HCT116 (cell line): ENCODE measurements around the gene NACAD. TPM values are rescaled to one million over a fixed set of nuclear protein-coding genes. Genes with fewer than 3 reads are reported as not detected.

Experiments
- ATAC-seq: fragments of 200-7000 bp; cut with Tn5 transposase; 2 replicates; pipeline ENCODE4 v1.9.1; 2020; ENCODE audit warnings: mild to moderate bottlenecking, moderate library complexity
- BruUV-seq: library from RNA; stranded (reverse); fragments of 400-500 nt; replicated peaks from 2 replicates; lab custom pipeline; 2021; lab: Mats Ljungman, UMichigan
- CTCF ChIA-PET: fragments of 300-600 bp; sonication (Branson Sonifier 250); formaldehyde crosslinking; loops from one replicate; lab custom pipeline; 2021; ENCODE audit warnings: antibody characterized with exemption; lab: Charles Lee
- POLR2A ChIA-PET: fragments of 300-600, 350-600 bp; sonication (Branson Sonifier 250); formaldehyde crosslinking; loops from one replicate; lab custom pipeline; 2021; ENCODE audit warnings: antibody characterized with exemption; lab: Charles Lee
- RAD21 ChIA-PET, 2 experiments: fragments of 300-600 bp; sonication (Branson Sonifier 250); formaldehyde crosslinking; loops; one replicate each; lab custom pipeline; 2023; ENCODE audit warnings: low total read pairs in 2 of 2; ENCODE audit not compliant: uncharacterized antibody in 2 of 2, unreplicated experiment in 2 of 2, low non-redundant PET in 1 of 2; lab: Charles Lee
- DNase-seq: peaks from one replicate; pipeline ENCODE4 v3.0.0-alpha.2; 2010; ENCODE audit warnings: low read depth, low spot score
- H2AFZ ChIP-seq: fragments of 200-600 bp; shearing (Covaris generic), sonication (generic); 2 replicates; pipeline ENCODE4 v1.6.1; 2017; ENCODE audit warnings: low read depth, mixed run types, mixed read lengths, antibody characterized with exemption, low read length; ENCODE audit not compliant: poor library complexity, severe bottlenecking
- H3K27ac ChIP-seq: 2 replicates; pipeline ENCODE4 v1.5.1; 2012; ENCODE audit warnings: low read depth, low read length
- H3K27me3 ChIP-seq: fragments of 200-600 bp; sonication (generic); 2 replicates; pipeline ENCODE4 v1.6.1; 2016; ENCODE audit warnings: mixed run types, low read length, mixed read lengths; ENCODE audit not compliant: insufficient read depth
- H3K36me3 ChIP-seq, 2 experiments: fragments of 200-500 bp in 1 of 2; fragments of 200-600 bp in 1 of 2; sonication (Bioruptor generic) in 1 of 2; sonication (generic) in 1 of 2; 2 replicates each; pipeline versions ENCODE4 v1.5.1 to v1.6.1; 2014 to 2016; ENCODE audit warnings: low read length in 2 of 2, inconsistent platforms in 1 of 2, mixed read lengths in 1 of 2, mixed run types in 1 of 2; ENCODE audit not compliant: insufficient read depth in 2 of 2, control insufficient read depth in 1 of 2
- H3K4me1 ChIP-seq, 2 experiments: fragments of 200-600 bp in 1 of 2; sonication (generic) in 1 of 2; 2 replicates each; pipeline versions ENCODE4 v1.5.1 to v1.6.1; 2012 to 2017; ENCODE audit warnings: low read length in 2 of 2, inconsistent platforms in 1 of 2, mild to moderate bottlenecking in 1 of 2, mixed read lengths in 1 of 2, mixed run types in 1 of 2, moderate library complexity in 1 of 2; ENCODE audit not compliant: insufficient read depth in 2 of 2, control insufficient read depth in 1 of 2
- H3K4me2 ChIP-seq: fragments of 200-600 bp; sonication (generic); 2 replicates; pipeline ENCODE4 v1.6.1; 2017; ENCODE audit warnings: mixed run types, low read length, mixed read lengths
- H3K4me3 ChIP-seq, 2 experiments: fragments of 200-600 bp in 1 of 2; sonication (generic) in 1 of 2; replicated peaks in 1 of 2; 2 replicates each; pipeline ENCODE4 v1.5.1; 2011 to 2016; ENCODE audit warnings: low read length in 2 of 2, control low read depth in 1 of 2, low read depth in 1 of 2, mild to moderate bottlenecking in 1 of 2, mixed read lengths in 1 of 2, mixed run types in 1 of 2
- H3K79me2 ChIP-seq: fragments of 200-600 bp; sonication (generic); 2 replicates; pipeline ENCODE4 v1.6.1; 2017; ENCODE audit warnings: mild to moderate bottlenecking, mixed run types, low read length, moderate library complexity, mixed read lengths; ENCODE audit not compliant: insufficient read depth
- H3K9ac ChIP-seq: fragments of 200-600 bp; sonication (generic); 2 replicates; pipeline ENCODE4 v1.6.1; 2016; ENCODE audit warnings: low read length, mixed read lengths
- H3K9me2 ChIP-seq: fragments of 200-600 bp; sonication (generic), shearing (Covaris generic); 2 replicates; pipeline ENCODE4 v1.6.1; 2017; ENCODE audit warnings: mixed run types, mild to moderate bottlenecking, moderate library complexity; ENCODE audit not compliant: insufficient read depth
- H3K9me3 ChIP-seq, 2 experiments: fragments of 200-500 bp in 1 of 2; fragments of 200-600 bp in 1 of 2; sonication (Bioruptor generic) in 1 of 2; sonication (generic) in 1 of 2; 2 replicates each; pipeline ENCODE4 v1.6.1; 2014 to 2017; ENCODE audit warnings: low read length in 2 of 2, mixed read lengths in 2 of 2, inconsistent platforms in 1 of 2, low read depth in 1 of 2, mild to moderate bottlenecking in 1 of 2, mixed run types in 1 of 2, moderate library complexity in 1 of 2; ENCODE audit not compliant: control insufficient read depth in 1 of 2, insufficient read depth in 1 of 2
- H4K20me1 ChIP-seq: fragments of 200-600 bp; sonication (generic), shearing (Covaris generic); 2 replicates; pipeline ENCODE4 v1.6.1; 2017; ENCODE audit warnings: mixed run types, mild to moderate bottlenecking, moderate library complexity; ENCODE audit not compliant: insufficient read depth
- CTCF ChIP-seq, 3 experiments: fragments of 200-600 bp in 1 of 3; sonication (generic) in 1 of 3; IDR thresholded peaks in 2 of 3; conservative IDR thresholded peaks in 1 of 3; 2 replicates each; pipeline ENCODE4 v1.5.1; 2012 to 2017; ENCODE audit warnings: low read depth in 2 of 3, low read length in 2 of 3, antibody characterized with exemption in 1 of 3, borderline replicate concordance in 1 of 3, control low read depth in 1 of 3, mild to moderate bottlenecking in 1 of 3, mixed read lengths in 1 of 3, mixed run types in 1 of 3, moderate library complexity in 1 of 3; ENCODE audit not compliant: insufficient read depth in 1 of 3
- MAX ChIP-seq: IDR thresholded peaks from 2 replicates; pipeline ENCODE4 v1.6.1; 2012
- POLR2AphosphoS5 ChIP-seq: IDR thresholded peaks from 2 replicates; pipeline ENCODE4 v1.6.1; 2011; ENCODE audit warnings: mild to moderate bottlenecking, low read depth, low read length, moderate library complexity
- TCF7L2 ChIP-seq: IDR thresholded peaks from 2 replicates; pipeline ENCODE4 v1.7.0; 2011; ENCODE audit warnings: borderline replicate concordance, inconsistent platforms; ENCODE audit not compliant: insufficient read depth, insufficient read length; ENCODE audit errors: extremely low read depth
- YY1 ChIP-seq: IDR thresholded peaks from 2 replicates; pipeline ENCODE4 v1.6.1; 2011; ENCODE audit warnings: low read length, low read depth, moderate library complexity, mild to moderate bottlenecking; ENCODE audit not compliant: insufficient replicate concordance; ENCODE audit errors: extremely low read depth
- ZBTB33 ChIP-seq: IDR thresholded peaks from 2 replicates; pipeline ENCODE4 v1.6.1; 2011; ENCODE audit warnings: mild to moderate bottlenecking, low read length, moderate library complexity; ENCODE audit not compliant: insufficient replicate concordance; ENCODE audit errors: extremely low read depth
- ZFX ChIP-seq: fragments of 450-650 bp; IDR thresholded peaks from 2 replicates; pipeline ENCODE4 v1.6.1; 2017
- intact Hi-C: fragments of 100-400 bp; cut with micrococcal nuclease; formaldehyde crosslinking; loops from 2 replicates; pipeline ENCODE4 v1.10.0; 2022
- total RNA-seq: library from RNA; stranded (reverse); gene quantifications from one replicate; pipeline ENCODE4 v1.2.1, GENCODE V29; 2021; ENCODE audit not compliant: unreplicated experiment
- TF ChIP-seq, protein P1 (sequence below): IDR thresholded peaks from 2 replicates; pipeline ENCODE4 v1.6.1; 2012
- TF ChIP-seq, protein P2 (sequence below): IDR thresholded peaks from 2 replicates; pipeline ENCODE4 v1.6.1; 2012; ENCODE audit warnings: low read depth

NACAD gene
- total RNA-seq, 1 experiment from 2014 or later, result 0.05 TPM

GRCh38 chr7:45088146-45088701 is 545 bp downstream of the NACAD start:
- TF ChIP-seq POLR2AphosphoS5 (no peak), MAX (no peak), ZBTB33 (no peak), CTCF (IDR thresholded peaks at IDR 0.05 in 2 of 3, conservative IDR thresholded peaks at IDR 0.05 in 1 of 3; ENCODE audit: borderline replicate concordance in 1 of 3, insufficient read depth in 1 of 3, low read depth in 2 of 3, low read length in 2 of 3) (no peak), ZFX (no peak), TCF7L2 (no peak), YY1 (no peak)
- TF ChIP-seq, protein P1, sequence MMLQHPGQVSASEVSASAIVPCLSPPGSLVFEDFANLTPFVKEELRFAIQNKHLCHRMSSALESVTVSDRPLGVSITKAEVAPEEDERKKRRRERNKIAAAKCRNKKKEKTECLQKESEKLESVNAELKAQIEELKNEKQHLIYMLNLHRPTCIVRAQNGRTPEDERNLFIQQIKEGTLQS, result no peak
- TF ChIP-seq, protein P2, sequence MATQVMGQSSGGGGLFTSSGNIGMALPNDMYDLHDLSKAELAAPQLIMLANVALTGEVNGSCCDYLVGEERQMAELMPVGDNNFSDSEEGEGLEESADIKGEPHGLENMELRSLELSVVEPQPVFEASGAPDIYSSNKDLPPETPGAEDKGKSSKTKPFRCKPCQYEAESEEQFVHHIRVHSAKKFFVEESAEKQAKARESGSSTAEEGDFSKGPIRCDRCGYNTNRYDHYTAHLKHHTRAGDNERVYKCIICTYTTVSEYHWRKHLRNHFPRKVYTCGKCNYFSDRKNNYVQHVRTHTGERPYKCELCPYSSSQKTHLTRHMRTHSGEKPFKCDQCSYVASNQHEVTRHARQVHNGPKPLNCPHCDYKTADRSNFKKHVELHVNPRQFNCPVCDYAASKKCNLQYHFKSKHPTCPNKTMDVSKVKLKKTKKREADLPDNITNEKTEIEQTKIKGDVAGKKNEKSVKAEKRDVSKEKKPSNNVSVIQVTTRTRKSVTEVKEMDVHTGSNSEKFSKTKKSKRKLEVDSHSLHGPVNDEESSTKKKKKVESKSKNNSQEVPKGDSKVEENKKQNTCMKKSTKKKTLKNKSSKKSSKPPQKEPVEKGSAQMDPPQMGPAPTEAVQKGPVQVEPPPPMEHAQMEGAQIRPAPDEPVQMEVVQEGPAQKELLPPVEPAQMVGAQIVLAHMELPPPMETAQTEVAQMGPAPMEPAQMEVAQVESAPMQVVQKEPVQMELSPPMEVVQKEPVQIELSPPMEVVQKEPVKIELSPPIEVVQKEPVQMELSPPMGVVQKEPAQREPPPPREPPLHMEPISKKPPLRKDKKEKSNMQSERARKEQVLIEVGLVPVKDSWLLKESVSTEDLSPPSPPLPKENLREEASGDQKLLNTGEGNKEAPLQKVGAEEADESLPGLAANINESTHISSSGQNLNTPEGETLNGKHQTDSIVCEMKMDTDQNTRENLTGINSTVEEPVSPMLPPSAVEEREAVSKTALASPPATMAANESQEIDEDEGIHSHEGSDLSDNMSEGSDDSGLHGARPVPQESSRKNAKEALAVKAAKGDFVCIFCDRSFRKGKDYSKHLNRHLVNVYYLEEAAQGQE, result no peak
- TF ChIP-seq, all 23 proteins: peak for 0
- intact Hi-C loops, result no loop called here
- H3K36me3 ChIP-seq, result no peaks in the 10 kb centered on the region
- CTCF ChIA-PET, result no interaction called here
- POLR2A ChIA-PET, result no interaction called here
- H3K27ac ChIP-seq, result no peak overlapping the region
- H3K9me3 ChIP-seq, result no peaks in the 10 kb centered on the region
- BruUV-seq, result no TSS peak
- peaks cover 8 to 14% of the 10 kb centered on the region in 2 experiments for H3K4me1 ChIP-seq
- H3K79me2 ChIP-seq, result no peaks in the 10 kb centered on the region
- H2AFZ ChIP-seq, result no peak overlapping the region
- H3K4me3 ChIP-seq, result no peak overlapping the region
- no peaks in the 10 kb centered on the region for H3K9me2 ChIP-seq
- no peak overlapping the region for H3K4me2 ChIP-seq
- ATAC-seq, result no peak
- RAD21 ChIA-PET, result no interaction called here
- H3K27me3 ChIP-seq, result no peaks in the 10 kb centered on the region
- H4K20me1 ChIP-seq, result no peaks in the 10 kb centered on the region
- H3K9ac ChIP-seq, result no peak overlapping the region
- no peak for DNase-seq
